LNCaP clone FGC (cell line): ENCODE measurements around the gene CPED1.

ENCODE experiments used
- DNase-seq: peaks from one replicate; pipeline ENCODE4 v3.0.0-alpha.2; 2011; ENCODE audit warnings: low read depth
- H3K4me3 ChIP-seq: 2 replicates; pipeline ENCODE4 v1.5.1; 2011; ENCODE audit warnings: mild to moderate bottlenecking, low read depth, low read length, control low read depth
- TF ChIP-seq, protein P1 (sequence below): IDR thresholded peaks from 2 replicates; pipeline ENCODE4 v1.5.1; 2012; ENCODE audit warnings: mild to moderate bottlenecking; ENCODE audit not compliant: control insufficient read depth, insufficient read depth; ENCODE audit errors: extremely low read depth

CPED1 gene

GRCh38 chr7:121137580-121137979 lies 149.1 kb downstream of the CPED1 start:
- no peak overlapping the region for H3K4me3 ChIP-seq
- no peak for DNase-seq
- TF ChIP-seq, protein P1, sequence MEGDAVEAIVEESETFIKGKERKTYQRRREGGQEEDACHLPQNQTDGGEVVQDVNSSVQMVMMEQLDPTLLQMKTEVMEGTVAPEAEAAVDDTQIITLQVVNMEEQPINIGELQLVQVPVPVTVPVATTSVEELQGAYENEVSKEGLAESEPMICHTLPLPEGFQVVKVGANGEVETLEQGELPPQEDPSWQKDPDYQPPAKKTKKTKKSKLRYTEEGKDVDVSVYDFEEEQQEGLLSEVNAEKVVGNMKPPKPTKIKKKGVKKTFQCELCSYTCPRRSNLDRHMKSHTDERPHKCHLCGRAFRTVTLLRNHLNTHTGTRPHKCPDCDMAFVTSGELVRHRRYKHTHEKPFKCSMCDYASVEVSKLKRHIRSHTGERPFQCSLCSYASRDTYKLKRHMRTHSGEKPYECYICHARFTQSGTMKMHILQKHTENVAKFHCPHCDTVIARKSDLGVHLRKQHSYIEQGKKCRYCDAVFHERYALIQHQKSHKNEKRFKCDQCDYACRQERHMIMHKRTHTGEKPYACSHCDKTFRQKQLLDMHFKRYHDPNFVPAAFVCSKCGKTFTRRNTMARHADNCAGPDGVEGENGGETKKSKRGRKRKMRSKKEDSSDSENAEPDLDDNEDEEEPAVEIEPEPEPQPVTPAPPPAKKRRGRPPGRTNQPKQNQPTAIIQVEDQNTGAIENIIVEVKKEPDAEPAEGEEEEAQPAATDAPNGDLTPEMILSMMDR, result no peak

DNA sequence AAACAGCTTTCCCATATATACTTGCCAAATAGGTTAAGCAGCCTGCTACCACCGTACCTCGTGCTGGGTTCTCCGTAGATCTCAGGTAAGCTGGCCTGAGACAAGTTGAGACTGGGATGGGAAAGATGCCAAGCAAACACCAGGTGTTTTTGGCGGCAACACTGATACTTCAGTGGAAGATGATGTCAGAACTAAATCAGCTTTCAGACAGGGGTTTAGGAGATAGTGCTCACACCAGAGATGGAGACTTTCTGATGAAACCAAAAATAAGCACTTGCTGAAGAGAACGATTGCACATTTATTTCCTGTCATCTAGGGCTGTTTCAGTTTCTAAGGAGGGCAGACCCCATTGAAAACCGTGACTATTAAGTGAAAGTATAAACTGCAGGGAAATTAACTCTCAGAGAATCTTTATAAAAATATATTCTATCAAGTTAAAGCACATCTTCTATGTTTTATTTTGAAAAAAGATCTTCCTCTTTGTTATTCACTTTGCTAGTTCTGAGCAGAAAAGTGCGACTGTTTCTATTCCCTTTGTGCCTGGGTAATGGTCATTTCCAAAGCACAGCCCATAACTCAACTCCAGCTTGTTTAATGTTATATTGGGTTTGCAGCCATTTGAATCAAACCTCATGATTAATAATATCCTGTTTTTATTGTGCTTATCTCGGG lies 149.9 kb downstream of the CPED1 start:
- no peak overlapping the region for H3K4me3 ChIP-seq
- TF ChIP-seq, protein P1, result no peak
- DNase-seq, result peak; percentile 6

GRCh38 chr7:121139427-121139826 lies 150.9 kb downstream of the CPED1 start:
- DNase-seq, result no peak
- TF ChIP-seq, protein P1, result no peak
- no peak overlapping the region for H3K4me3 ChIP-seq

- TF ChIP-seq, protein P1, result no peak
- H3K4me3 ChIP-seq, result no peak overlapping the region
- DNase-seq, result no peak
These were observed 152.3 kb downstream of the CPED1 start for GRCh38 chr7:121140790-121141189.

DNA sequence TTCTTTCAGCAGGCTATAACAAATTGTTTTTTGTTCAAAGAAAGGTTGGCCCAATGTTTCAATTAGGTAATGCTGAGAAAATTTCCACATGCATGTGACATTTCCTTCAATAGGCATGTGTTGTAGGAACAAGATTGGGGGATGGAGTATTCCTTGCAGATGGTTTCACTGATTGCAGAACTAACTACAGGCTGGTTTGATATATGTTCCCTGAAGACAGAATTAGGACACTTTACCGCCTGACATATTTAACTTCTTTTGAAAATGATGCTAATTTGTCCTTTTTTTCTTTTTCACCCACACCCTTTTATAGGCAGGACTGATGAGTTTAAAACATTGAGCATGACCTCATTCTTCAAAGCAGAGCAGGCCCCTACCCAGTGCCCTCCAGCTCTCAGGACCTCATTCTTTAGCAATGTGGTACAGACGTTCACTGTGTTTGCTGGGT lies 163.3 kb downstream of the CPED1 start:
- TF ChIP-seq, protein P1, result no peak

GRCh38 chr7:121153411-121153810 lies 164.9 kb downstream of the CPED1 start:
- H3K4me3 ChIP-seq, result no peak overlapping the region
- DNase-seq, result no peak
- TF ChIP-seq, protein P1, result no peak

More for the DNA sequence above, 163.3 kb downstream of the CPED1 start:
- no peak overlapping the region for H3K4me3 ChIP-seq
- no peak for DNase-seq

DNA sequence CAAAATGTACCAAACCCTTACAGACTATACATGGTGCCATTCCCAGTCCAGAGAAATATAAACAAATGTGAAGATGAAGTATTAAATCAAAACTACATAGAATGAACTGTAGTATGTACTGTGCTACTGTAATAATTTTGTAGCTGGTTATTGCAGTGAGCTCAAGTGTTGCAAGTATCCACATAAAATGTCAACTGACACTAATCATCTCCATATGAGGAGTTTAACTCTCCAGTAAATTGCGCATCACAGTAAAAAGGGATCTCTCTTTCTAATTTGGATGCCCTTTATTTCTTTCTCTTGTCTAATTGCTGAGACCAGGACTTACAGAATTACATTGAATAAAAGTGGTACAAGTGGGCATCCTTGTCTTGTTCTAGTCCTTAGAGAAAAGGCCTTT lies 165.5 kb downstream of the CPED1 start:
- TF ChIP-seq, protein P1, result no peak
- no peak for DNase-seq
- H3K4me3 ChIP-seq, result no peak overlapping the region
